Measurements from ENCODE around the gene ZSWIM6.

Gene ZSWIM6

GRCh38 chr5:61334868-61335615, 3.0 kb downstream of the ZSWIM6 start:
- H3K27me3 ChIP-seq (ENCODE audit: insufficient read depth, low read length), result peaks cover 43% of the 10 kb centered on the region
- H3K4me3 ChIP-seq (ENCODE audit: low read length), result peak overlapping the region; percentile 71

GRCh38 chr5:61339764-61340163, 7.7 kb downstream of the ZSWIM6 start:
- peaks cover 4% of the 10 kb centered on the region; the same call in 1 of the 2 replicates for H3K4me1 ChIP-seq (ENCODE audit: insufficient read depth, low read length)

More at GRCh38 chr5:61334868-61335615, 3.0 kb downstream of the ZSWIM6 start:
- H3K9ac ChIP-seq (ENCODE audit: low read depth, low read length), result no peak overlapping the region
- no peaks in the 10 kb centered on the region for H3K9me3 ChIP-seq (ENCODE audit: insufficient read depth, low read depth, low read length)
- no peak overlapping the region for H3K27ac ChIP-seq (ENCODE audit: low read length)
- H3K36me3 ChIP-seq (ENCODE audit: insufficient read depth, low read depth, low read length), result no peaks in the 10 kb centered on the region
- H3K4me1 ChIP-seq (ENCODE audit: insufficient read depth, low read length), result peaks cover 8% of the 10 kb centered on the region; the same call in 1 of the 2 replicates

DNA sequence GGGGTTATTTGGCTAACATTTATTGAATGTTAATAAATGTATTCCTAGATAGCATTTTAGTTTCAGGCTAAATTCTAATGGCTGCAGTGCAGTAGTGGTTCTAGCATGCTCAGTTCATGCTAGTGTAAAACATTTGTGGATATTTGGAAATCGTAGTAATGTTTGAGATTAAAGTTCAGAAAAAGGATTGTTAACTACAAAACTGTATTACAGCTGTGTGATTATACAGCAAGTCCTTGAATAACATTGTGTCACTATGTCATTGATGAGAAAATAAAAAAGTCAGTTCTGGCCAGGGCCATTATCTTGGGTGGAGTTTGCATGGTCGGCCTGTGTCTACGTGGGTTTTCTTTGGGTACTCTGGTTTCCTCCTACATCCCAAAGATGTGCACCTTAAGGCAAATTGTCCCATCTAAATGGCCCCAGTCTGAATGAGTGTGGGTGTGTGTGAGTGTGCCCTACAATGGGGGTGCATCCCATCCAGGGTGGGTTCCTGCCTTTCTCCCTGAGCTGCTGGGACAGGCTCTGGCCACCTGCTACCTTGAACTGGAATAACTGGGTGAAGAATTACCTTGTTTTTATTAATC, 8.8 kb downstream of the ZSWIM6 start:
- no peak overlapping the region for H3K27ac ChIP-seq (ENCODE audit: low read length)
- H3K27me3 ChIP-seq (ENCODE audit: insufficient read depth, low read length), result peaks cover 4% of the 10 kb centered on the region
- H3K36me3 ChIP-seq (ENCODE audit: insufficient read depth, low read depth, low read length), result no peaks in the 10 kb centered on the region
- no peaks in the 10 kb centered on the region for H3K4me1 ChIP-seq (ENCODE audit: insufficient read depth, low read length)
- no peaks in the 10 kb centered on the region for H3K9me3 ChIP-seq (ENCODE audit: insufficient read depth, low read depth, low read length)
- H3K4me3 ChIP-seq (ENCODE audit: low read length), result no peak overlapping the region
- H3K9ac ChIP-seq (ENCODE audit: low read depth, low read length), result no peak overlapping the region

More at GRCh38 chr5:61339764-61340163, 7.7 kb downstream of the ZSWIM6 start:
- Histone ChIP-seq H3K36me3 (ENCODE audit: insufficient read depth, low read depth, low read length) (no peaks in the 10 kb centered on the region), H3K9ac (ENCODE audit: low read depth, low read length) (no peak overlapping the region), H3K27ac (ENCODE audit: low read length) (no peak overlapping the region), H3K27me3 (ENCODE audit: insufficient read depth, low read length) (peaks cover 15% of the 10 kb centered on the region), H3K9me3 (ENCODE audit: insufficient read depth, low read depth, low read length) (no peaks in the 10 kb centered on the region), H3K4me3 (ENCODE audit: low read length) (no peak overlapping the region)

- no peaks in the 10 kb centered on the region for H3K36me3 ChIP-seq (ENCODE audit: insufficient read depth, low read depth, low read length)
- H3K27ac ChIP-seq (ENCODE audit: low read length), result no peak overlapping the region
- no peaks in the 10 kb centered on the region for H3K27me3 ChIP-seq (ENCODE audit: insufficient read depth, low read length)
- H3K4me1 ChIP-seq (ENCODE audit: insufficient read depth, low read length), result no peaks in the 10 kb centered on the region
- no peak overlapping the region for H3K9ac ChIP-seq (ENCODE audit: low read depth, low read length)
- H3K4me3 ChIP-seq (ENCODE audit: low read length), result no peak overlapping the region
- H3K9me3 ChIP-seq (ENCODE audit: insufficient read depth, low read depth, low read length), result no peaks in the 10 kb centered on the region
Measured at GRCh38 chr5:61342071-61342501, 10.0 kb downstream of the ZSWIM6 start.

- Histone ChIP-seq H3K9me3 (ENCODE audit: insufficient read depth, low read depth, low read length) (no peaks in the 10 kb centered on the region), H3K4me3 (ENCODE audit: low read length) (no peak overlapping the region), H3K36me3 (ENCODE audit: insufficient read depth, low read depth, low read length) (no peaks in the 10 kb centered on the region), H3K27ac (ENCODE audit: low read length) (no peak overlapping the region), H3K27me3 (ENCODE audit: insufficient read depth, low read length) (no peaks in the 10 kb centered on the region), H3K4me1 (ENCODE audit: insufficient read depth, low read length) (no peaks in the 10 kb centered on the region), H3K9ac (ENCODE audit: low read depth, low read length) (no peak overlapping the region)
Measured at GRCh38 chr5:61344187-61344944, 12.3 kb downstream of the ZSWIM6 start.

GRCh38 chr5:61346511-61346910, 14.5 kb downstream of the ZSWIM6 start:
- Histone ChIP-seq H3K4me3 (ENCODE audit: low read length) (no peak overlapping the region), H3K9ac (ENCODE audit: low read depth, low read length) (no peak overlapping the region), H3K4me1 (ENCODE audit: insufficient read depth, low read length) (peaks cover 2% of the 10 kb centered on the region; the same call in 1 of the 2 replicates), H3K36me3 (ENCODE audit: insufficient read depth, low read depth, low read length) (no peaks in the 10 kb centered on the region), H3K27ac (ENCODE audit: low read length) (no peak overlapping the region), H3K9me3 (ENCODE audit: insufficient read depth, low read depth, low read length) (no peaks in the 10 kb centered on the region), H3K27me3 (ENCODE audit: insufficient read depth, low read length) (no peaks in the 10 kb centered on the region)

- Histone ChIP-seq H3K9ac (ENCODE audit: low read depth, low read length) (no peak overlapping the region), H3K27ac (ENCODE audit: low read length) (no peak overlapping the region), H3K4me3 (ENCODE audit: low read length) (no peak overlapping the region), H3K27me3 (ENCODE audit: insufficient read depth, low read length) (no peaks in the 10 kb centered on the region), H3K36me3 (ENCODE audit: insufficient read depth, low read depth, low read length) (no peaks in the 10 kb centered on the region), H3K4me1 (ENCODE audit: insufficient read depth, low read length) (peaks cover 2% of the 10 kb centered on the region; the same call in 1 of the 2 replicates), H3K9me3 (ENCODE audit: insufficient read depth, low read depth, low read length) (no peaks in the 10 kb centered on the region)
Measured at GRCh38 chr5:61347080-61347479, 15.0 kb downstream of the ZSWIM6 start.

DNA sequence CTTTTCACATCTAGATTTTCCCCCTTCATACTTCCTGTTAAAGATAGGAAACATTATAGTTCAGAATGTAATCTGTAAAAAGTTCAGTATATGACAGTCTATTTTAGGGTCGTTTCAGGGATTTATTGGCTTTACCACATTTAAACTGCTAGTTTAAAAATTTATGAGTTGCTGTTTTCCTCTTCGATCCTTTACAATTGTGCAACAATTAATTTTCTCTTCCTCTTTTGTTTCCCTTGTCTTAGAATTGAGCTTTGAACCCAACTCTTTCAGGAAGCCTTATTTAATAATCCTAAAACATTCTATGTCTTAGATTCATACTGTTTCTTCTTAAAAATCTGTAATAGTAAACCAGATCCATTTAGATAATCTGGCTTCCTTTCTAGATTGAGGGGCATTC, 16.4 kb downstream of the ZSWIM6 start:
- no peak overlapping the region for H3K9ac ChIP-seq (ENCODE audit: low read depth, low read length)
- no peak overlapping the region for H3K4me3 ChIP-seq (ENCODE audit: low read length)
- H3K4me1 ChIP-seq (ENCODE audit: insufficient read depth, low read length), result peaks cover 2% of the 10 kb centered on the region; the same call in 1 of the 2 replicates
- H3K36me3 ChIP-seq (ENCODE audit: insufficient read depth, low read depth, low read length), result no peaks in the 10 kb centered on the region
- H3K27ac ChIP-seq (ENCODE audit: low read length), result no peak overlapping the region
- H3K9me3 ChIP-seq (ENCODE audit: insufficient read depth, low read depth, low read length), result no peaks in the 10 kb centered on the region
- H3K27me3 ChIP-seq (ENCODE audit: insufficient read depth, low read length), result no peaks in the 10 kb centered on the region

GRCh38 chr5:61349935-61350334, 17.9 kb downstream of the ZSWIM6 start:
- no peaks in the 10 kb centered on the region for H3K27me3 ChIP-seq (ENCODE audit: insufficient read depth, low read length)
- no peak overlapping the region for H3K9ac ChIP-seq (ENCODE audit: low read depth, low read length)
- H3K4me1 ChIP-seq (ENCODE audit: insufficient read depth, low read length), result peaks cover 2% of the 10 kb centered on the region; the same call in 1 of the 2 replicates
- H3K9me3 ChIP-seq (ENCODE audit: insufficient read depth, low read depth, low read length), result no peaks in the 10 kb centered on the region
- no peaks in the 10 kb centered on the region for H3K36me3 ChIP-seq (ENCODE audit: insufficient read depth, low read depth, low read length)
- H3K4me3 ChIP-seq (ENCODE audit: low read length), result no peak overlapping the region
- H3K27ac ChIP-seq (ENCODE audit: low read length), result no peak overlapping the region

GRCh38 chr5:61350535-61350934, 18.5 kb downstream of the ZSWIM6 start:
- Histone ChIP-seq H3K9me3 (ENCODE audit: insufficient read depth, low read depth, low read length) (no peaks in the 10 kb centered on the region), H3K27me3 (ENCODE audit: insufficient read depth, low read length) (no peaks in the 10 kb centered on the region), H3K9ac (ENCODE audit: low read depth, low read length) (no peak overlapping the region), H3K4me3 (ENCODE audit: low read length) (no peak overlapping the region), H3K36me3 (ENCODE audit: insufficient read depth, low read depth, low read length) (no peaks in the 10 kb centered on the region), H3K27ac (ENCODE audit: low read length) (no peak overlapping the region), H3K4me1 (ENCODE audit: insufficient read depth, low read length) (peaks cover 2% of the 10 kb centered on the region; the same call in 1 of the 2 replicates)

DNA sequence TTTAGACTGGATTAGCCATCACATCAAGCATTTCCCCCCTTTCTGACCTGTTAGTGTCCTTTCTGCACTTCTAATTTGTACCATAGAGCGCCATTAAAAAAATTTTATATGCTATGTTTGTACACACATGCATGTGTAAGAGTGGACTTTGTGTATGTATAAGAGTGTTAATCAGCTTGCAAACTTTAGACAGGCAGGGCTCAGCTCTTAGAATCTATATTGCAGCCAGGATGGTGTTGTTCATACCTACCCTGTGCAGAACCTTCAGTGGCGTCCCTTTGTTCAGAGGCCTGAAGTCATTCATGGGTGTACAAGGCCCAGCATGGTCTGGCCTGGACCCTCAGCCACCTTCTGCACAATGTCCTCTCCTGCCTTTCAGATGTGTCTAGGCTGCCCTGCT, 19.7 kb downstream of the ZSWIM6 start:
- no peak overlapping the region for H3K4me3 ChIP-seq (ENCODE audit: low read length)
- no peak overlapping the region for H3K27ac ChIP-seq (ENCODE audit: low read length)
- peaks cover 2% of the 10 kb centered on the region; the same call in 1 of the 2 replicates for H3K4me1 ChIP-seq (ENCODE audit: insufficient read depth, low read length)
- H3K27me3 ChIP-seq (ENCODE audit: insufficient read depth, low read length), result no peaks in the 10 kb centered on the region
- no peak overlapping the region for H3K9ac ChIP-seq (ENCODE audit: low read depth, low read length)
- peaks cover under 1% of the 10 kb centered on the region; the same call in 1 of the 2 replicates for H3K9me3 ChIP-seq (ENCODE audit: insufficient read depth, low read depth, low read length)
- no peaks in the 10 kb centered on the region for H3K36me3 ChIP-seq (ENCODE audit: insufficient read depth, low read depth, low read length)
